Measurements from ENCODE around the gene RAB11FIP3. TPM values are rescaled to one million over a fixed set of nuclear protein-coding genes. Genes with fewer than 3 reads are reported as not detected.

RAB11FIP3 gene
- total RNA-seq, 1 experiment from 2014 or later, result 35.8 TPM

- ChIA-PET CTCF (no interaction called here), POLR2A (interaction anchor here (0.6 to 0.7 kb wide), 3 partner anchors 50 to 838 kb away, joined by 3 to 8 read pairs (median 3); no protein-coding TSS in a partner anchor)
- H3K27ac Mint-ChIP-seq (ENCODE audit: unreplicated experiment), result no peak overlapping the region
- H3K4me1 Mint-ChIP-seq (ENCODE audit: low read depth, unreplicated experiment), result peaks cover 11% of the 10 kb centered on the region
- Histone ChIP-seq H3K4me1 (peaks cover 14% of the 10 kb centered on the region), H3K36me3 (ENCODE audit: control insufficient read depth, insufficient read depth, low read length) (no peaks in the 10 kb centered on the region), H3K4me3 (ENCODE audit: low read depth, low read length) (no peak overlapping the region), H3K9me3 (no peaks in the 10 kb centered on the region), H3K27me3 (replicated peaks; ENCODE audit: control insufficient read depth, insufficient read depth, low read length) (no peaks in the 10 kb centered on the region)
- no peak for TF ChIP-seq CTCF (IDR thresholded peaks at IDR 0.05; ENCODE audit: insufficient read depth in 1 of 2, low read depth in 1 of 2, low read length in 1 of 2, severe bottlenecking in 1 of 2, unreplicated experiment in 1 of 2)
- H3K36me3 Mint-ChIP-seq (ENCODE audit: insufficient read depth, unreplicated experiment), result no peaks in the 10 kb centered on the region
- intact Hi-C loops (cut with micrococcal nuclease; ENCODE audit: unreplicated experiment), result no loop called here
- H3K4me3 Mint-ChIP-seq (ENCODE audit: unreplicated experiment), result no peak overlapping the region
- no peaks in the 10 kb centered on the region for H3K27me3 Mint-ChIP-seq (ENCODE audit: insufficient read depth, unreplicated experiment)
- DNase-seq, result no peak
- BruUV-seq (replicated peaks), result no TSS peak
- no peaks in the 10 kb centered on the region for H3K9me3 Mint-ChIP-seq (ENCODE audit: unreplicated experiment)
Measured at GRCh38 chr16:455453-455852, 30.0 kb downstream of the RAB11FIP3 start.

DNA sequence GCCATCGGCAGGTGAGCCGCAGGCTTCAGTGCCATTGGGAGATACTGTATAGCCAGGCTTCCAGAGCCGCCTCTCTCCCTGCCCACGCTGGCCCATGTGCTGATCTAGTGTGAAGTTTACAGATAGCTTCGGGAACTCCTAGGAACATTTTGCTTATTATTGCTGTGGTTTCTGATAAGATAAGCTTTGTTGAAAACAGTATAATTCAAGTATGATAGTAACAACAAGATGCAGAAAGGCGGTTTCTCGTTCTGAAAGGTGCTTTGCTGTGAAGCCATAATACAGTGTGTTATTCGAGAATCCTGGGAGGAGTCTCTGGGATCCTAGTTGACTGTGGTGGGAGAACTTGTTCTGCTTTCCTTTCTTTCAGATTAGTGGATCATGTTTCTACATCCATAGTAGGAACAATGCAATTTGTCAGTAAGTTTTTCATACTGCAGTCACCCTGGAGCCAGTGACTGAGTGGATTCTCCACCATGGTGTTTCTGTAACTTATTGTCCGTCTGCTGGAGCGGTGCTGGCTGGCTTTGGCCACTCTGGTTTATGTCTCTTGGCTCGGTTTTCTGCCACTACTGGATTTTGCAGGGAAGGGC, 31.5 kb downstream of the RAB11FIP3 start:
- Histone ChIP-seq H3K9me3 (no peaks in the 10 kb centered on the region), H3K4me3 (ENCODE audit: low read depth, low read length) (no peak overlapping the region), H3K4me1 (peaks cover 14% of the 10 kb centered on the region), H3K36me3 (ENCODE audit: control insufficient read depth, insufficient read depth, low read length) (no peaks in the 10 kb centered on the region), H3K27me3 (replicated peaks; ENCODE audit: control insufficient read depth, insufficient read depth, low read length) (no peaks in the 10 kb centered on the region)
- TF ChIP-seq CTCF (IDR thresholded peaks at IDR 0.05; ENCODE audit: insufficient read depth in 1 of 2, low read depth in 1 of 2, low read length in 1 of 2, severe bottlenecking in 1 of 2, unreplicated experiment in 1 of 2), result no peak
- peaks cover 5% of the 10 kb centered on the region for H3K4me1 Mint-ChIP-seq (ENCODE audit: low read depth, unreplicated experiment)
- H3K27ac Mint-ChIP-seq (ENCODE audit: unreplicated experiment), result no peak overlapping the region
- BruUV-seq (replicated peaks), result no TSS peak
- no peaks in the 10 kb centered on the region for H3K9me3 Mint-ChIP-seq (ENCODE audit: unreplicated experiment)
- CTCF ChIA-PET, result interaction anchor here (0.8 kb wide), 1 partner anchor 12 kb away, joined by 3 read pairs; no protein-coding TSS in a partner anchor
- no peak overlapping the region for H3K4me3 Mint-ChIP-seq (ENCODE audit: unreplicated experiment)
- intact Hi-C loops (cut with micrococcal nuclease; ENCODE audit: unreplicated experiment), result no loop called here
- no peaks in the 10 kb centered on the region for H3K27me3 Mint-ChIP-seq (ENCODE audit: insufficient read depth, unreplicated experiment)
- POLR2A ChIA-PET, result interaction anchor here (0.6 to 1.0 kb wide), 2 partner anchors 70 to 130 kb away, joined by 5 to 11 read pairs; partner anchors contain the start of gene CAPN15
- H3K36me3 Mint-ChIP-seq (ENCODE audit: insufficient read depth, unreplicated experiment), result no peaks in the 10 kb centered on the region
- DNase-seq, result no peak

DNA sequence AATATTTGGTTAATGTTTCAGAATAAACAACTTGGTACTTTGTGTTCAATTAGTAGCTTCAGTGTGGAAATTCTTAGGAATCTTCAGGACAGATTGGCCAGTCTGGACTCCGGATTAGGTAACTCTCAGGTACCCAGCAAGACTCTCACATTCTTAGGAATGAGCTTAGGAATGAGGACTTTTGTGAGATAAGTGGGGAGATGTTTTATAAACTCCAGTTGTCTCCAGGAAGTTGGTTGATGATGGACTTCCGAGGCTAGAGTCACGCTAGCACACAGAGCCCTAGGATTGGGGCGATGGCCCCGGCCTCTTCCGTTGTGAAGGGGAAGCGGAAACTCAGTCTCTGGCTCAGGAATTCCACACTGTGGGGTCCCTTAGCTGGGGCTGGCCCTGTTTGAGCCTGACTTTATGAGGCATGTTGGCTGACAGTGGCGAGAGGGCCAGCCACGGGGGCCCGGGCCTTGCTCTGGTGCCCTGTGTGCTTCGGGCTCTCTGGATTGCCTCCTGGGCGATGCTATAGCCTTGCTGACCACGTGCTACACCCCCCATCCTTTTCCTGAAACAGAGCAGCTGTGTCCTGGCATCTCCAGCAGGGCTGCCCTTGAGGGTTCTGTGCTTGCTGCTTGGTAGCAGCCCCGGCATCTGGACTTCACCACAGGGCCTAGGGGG, 32.4 kb downstream of the RAB11FIP3 start:
- H3K4me1 ChIP-seq, result peaks cover 14% of the 10 kb centered on the region
- no peaks in the 10 kb centered on the region for H3K27me3 ChIP-seq (replicated peaks; ENCODE audit: control insufficient read depth, insufficient read depth, low read length)
- peak in 1 of 2 experiments; percentile 22 for DNase-seq
- no peaks in the 10 kb centered on the region for H3K9me3 ChIP-seq
- H3K4me3 Mint-ChIP-seq (ENCODE audit: unreplicated experiment), result no peak overlapping the region
- CTCF ChIA-PET, result interaction anchor here (0.6 to 0.8 kb wide), 2 partner anchors 12 to 106 kb away, joined by 3 read pairs; no protein-coding TSS in a partner anchor
- intact Hi-C loops (cut with micrococcal nuclease; ENCODE audit: unreplicated experiment), result no loop called here
- H3K36me3 ChIP-seq (ENCODE audit: control insufficient read depth, insufficient read depth, low read length), result no peaks in the 10 kb centered on the region
- no peak overlapping the region for H3K27ac Mint-ChIP-seq (ENCODE audit: unreplicated experiment)
- H3K4me3 ChIP-seq (ENCODE audit: low read depth, low read length), result no peak overlapping the region
- POLR2A ChIA-PET, result interaction anchor here (0.6 to 1.0 kb wide), 2 partner anchors 70 to 129 kb away, joined by 5 to 11 read pairs; partner anchors contain the start of gene CAPN15
- BruUV-seq (replicated peaks), result no TSS peak
- TF ChIP-seq CTCF (IDR thresholded peaks at IDR 0.05; ENCODE audit: insufficient read depth in 1 of 2, low read depth in 1 of 2, low read length in 1 of 2, severe bottlenecking in 1 of 2, unreplicated experiment in 1 of 2), result no peak
- H3K36me3 Mint-ChIP-seq (ENCODE audit: insufficient read depth, unreplicated experiment), result no peaks in the 10 kb centered on the region
- peaks cover 5% of the 10 kb centered on the region for H3K4me1 Mint-ChIP-seq (ENCODE audit: low read depth, unreplicated experiment)
- no peaks in the 10 kb centered on the region for H3K27me3 Mint-ChIP-seq (ENCODE audit: insufficient read depth, unreplicated experiment)
- no peaks in the 10 kb centered on the region for H3K9me3 Mint-ChIP-seq (ENCODE audit: unreplicated experiment)

Measured in Caco-2 (cell line).